NB4 (cell line): ENCODE results near the gene RARB.

Source experiments
- POLR2A ChIP-seq: IDR thresholded peaks from 2 replicates; pipeline ENCODE4 v1.6.1; 2011; ENCODE audit warnings: mild to moderate bottlenecking; ENCODE audit not compliant: insufficient read length; ENCODE audit errors: extremely low read depth
- TF ChIP-seq, protein P1 (sequence below): IDR thresholded peaks from 2 replicates; pipeline ENCODE4 v1.6.1; 2011; ENCODE audit warnings: low read depth, low read length

DNA sequence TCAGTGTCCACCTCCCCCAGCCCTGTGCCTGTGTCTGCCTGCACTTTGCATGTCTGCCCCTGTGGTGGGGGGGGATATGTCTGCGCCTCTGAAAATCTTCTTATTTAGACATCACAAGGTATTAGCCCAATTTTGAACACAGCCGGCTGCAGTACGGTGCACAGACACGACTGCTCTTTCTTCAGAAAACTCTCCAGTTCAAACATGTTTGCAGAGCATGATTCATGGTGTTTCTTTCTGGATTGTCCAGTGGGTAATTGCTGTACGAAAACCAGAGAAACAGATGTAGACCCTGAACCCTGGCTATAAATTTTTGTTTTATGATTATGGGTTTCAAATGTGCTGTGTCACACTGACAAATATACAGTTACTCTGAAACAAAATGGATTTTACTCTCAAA is 3.4 kb upstream of the RARB start:
- no peak for TF ChIP-seq POLR2A
- TF ChIP-seq, protein P1, sequence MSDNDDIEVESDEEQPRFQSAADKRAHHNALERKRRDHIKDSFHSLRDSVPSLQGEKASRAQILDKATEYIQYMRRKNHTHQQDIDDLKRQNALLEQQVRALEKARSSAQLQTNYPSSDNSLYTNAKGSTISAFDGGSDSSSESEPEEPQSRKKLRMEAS = no peak
